ENCODE results near the gene BMERB1.
"Not testable (repeated sequence)": the region's sequence is repeated elsewhere in the genome, so short reads cannot be mapped to it uniquely, and the experiment has no call there.

Gene BMERB1

GRCh38 chr16:15594711-15595320, 160.4 kb downstream of the BMERB1 start:
- DNase-seq (ENCODE audit: low spot score) = no peak

GRCh38 chr16:15597135-15597534, 162.7 kb downstream of the BMERB1 start:
- no peak for DNase-seq (ENCODE audit: low spot score)

GRCh38 chr16:15597822-15598647, 163.6 kb downstream of the BMERB1 start:
- DNase-seq (ENCODE audit: low spot score) = no peak

GRCh38 chr16:15598648-15599190, 164.3 kb downstream of the BMERB1 start:
- DNase-seq (ENCODE audit: low spot score) = no peak

GRCh38 chr16:15599303-15600070, 165.1 kb downstream of the BMERB1 start:
- no peak for DNase-seq (ENCODE audit: low spot score)

GRCh38 chr16:15601212-15601879, 167.0 kb downstream of the BMERB1 start:
- DNase-seq (ENCODE audit: low spot score) = no peak

GRCh38 chr16:15602285-15603044, 168.1 kb downstream of the BMERB1 start:
- no peak for DNase-seq (ENCODE audit: low spot score)

- no peak for DNase-seq (ENCODE audit: low spot score)
These were observed 170.4 kb downstream of the BMERB1 start for GRCh38 chr16:15604460-15605440.

- no peak for DNase-seq (ENCODE audit: low spot score)
These were observed 171.6 kb downstream of the BMERB1 start for GRCh38 chr16:15605839-15606517.

GRCh38 chr16:15606518-15607220, 172.3 kb downstream of the BMERB1 start:
- no peak for DNase-seq (ENCODE audit: low spot score)

GRCh38 chr16:15607221-15607699, 172.9 kb downstream of the BMERB1 start:
- DNase-seq (ENCODE audit: low spot score) = not testable (repeated sequence)

- DNase-seq (ENCODE audit: low spot score) = no peak
These were observed 173.5 kb downstream of the BMERB1 start for GRCh38 chr16:15607700-15608396.

GRCh38 chr16:15608398-15609285, 174.3 kb downstream of the BMERB1 start:
- DNase-seq (ENCODE audit: low spot score) = no peak

GRCh38 chr16:15609286-15609649, 174.9 kb downstream of the BMERB1 start:
- no peak for DNase-seq (ENCODE audit: low spot score)

GRCh38 chr16:15610369-15610871, 176.0 kb downstream of the BMERB1 start:
- DNase-seq (ENCODE audit: low spot score) = peak; percentile 28

GRCh38 chr16:15611610-15612009, 177.2 kb downstream of the BMERB1 start:
- DNase-seq (ENCODE audit: low spot score) = no peak

GRCh38 chr16:15613676-15614075, 179.3 kb downstream of the BMERB1 start:
- DNase-seq (ENCODE audit: low spot score) = no peak

All from AG08395 (cell line).